NCI-H460 (cell line): ENCODE data around the gene HIVEP2. TPM values are rescaled to one million over a fixed set of nuclear protein-coding genes. Genes with fewer than 3 reads are reported as not detected.

Source experiments
- DNase-seq: peaks from one replicate; pipeline ENCODE4 v3.0.0-alpha.2; 2016; ENCODE audit warnings: low read depth; ENCODE audit errors: extremely low read depth
- total RNA-seq: library from RNA; depleted of rRNA; stranded (reverse); fragments of >200 nt; shearing (Covaris generic); gene quantifications from 2 replicates; pipeline ENCODE4 v1.2.3, GENCODE V29; 2014

HIVEP2 gene
- total RNA-seq, 1 experiment from 2014 or later, result 2.7 TPM

DNA sequence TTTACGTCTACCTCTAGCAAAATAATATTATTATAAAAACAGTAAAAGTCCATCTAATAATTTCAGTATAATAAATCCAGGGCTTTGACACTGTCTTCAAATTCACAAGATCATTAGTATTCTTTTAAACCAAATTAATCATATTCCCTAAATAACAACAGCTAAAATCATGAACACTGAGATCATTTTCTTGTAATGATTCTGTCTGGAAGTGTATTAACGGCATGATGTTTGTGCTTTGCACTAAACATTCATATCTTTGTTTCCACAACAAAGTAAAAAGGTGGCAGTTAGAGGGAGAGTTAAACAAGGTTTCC is 18.8 kb downstream of the HIVEP2 start:
- no peak for DNase-seq

DNA sequence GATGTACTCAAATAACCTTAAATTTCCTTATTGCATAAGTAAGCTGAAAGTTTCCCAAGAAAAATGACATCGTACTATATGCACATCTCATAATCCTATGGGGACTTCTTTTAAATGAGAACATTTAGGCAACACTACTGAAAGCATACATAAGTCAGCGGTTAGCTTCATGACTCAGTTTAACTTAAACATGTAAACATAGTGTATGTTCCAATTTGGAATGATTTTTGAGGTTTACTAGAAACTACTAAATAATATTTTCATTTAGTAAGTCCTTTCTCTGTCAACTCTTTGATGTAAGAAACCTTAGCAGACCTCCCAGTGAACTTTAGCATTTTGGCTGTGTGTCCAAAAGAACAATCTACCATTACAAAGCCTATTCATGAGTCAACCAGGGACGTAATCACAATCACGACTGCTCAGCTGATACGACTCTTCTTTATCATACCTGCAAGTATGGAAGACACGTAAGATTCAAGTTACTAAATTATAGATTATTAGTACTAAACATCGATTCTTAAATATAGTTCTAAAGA is 19.3 kb downstream of the HIVEP2 start:
- no peak for DNase-seq

DNA sequence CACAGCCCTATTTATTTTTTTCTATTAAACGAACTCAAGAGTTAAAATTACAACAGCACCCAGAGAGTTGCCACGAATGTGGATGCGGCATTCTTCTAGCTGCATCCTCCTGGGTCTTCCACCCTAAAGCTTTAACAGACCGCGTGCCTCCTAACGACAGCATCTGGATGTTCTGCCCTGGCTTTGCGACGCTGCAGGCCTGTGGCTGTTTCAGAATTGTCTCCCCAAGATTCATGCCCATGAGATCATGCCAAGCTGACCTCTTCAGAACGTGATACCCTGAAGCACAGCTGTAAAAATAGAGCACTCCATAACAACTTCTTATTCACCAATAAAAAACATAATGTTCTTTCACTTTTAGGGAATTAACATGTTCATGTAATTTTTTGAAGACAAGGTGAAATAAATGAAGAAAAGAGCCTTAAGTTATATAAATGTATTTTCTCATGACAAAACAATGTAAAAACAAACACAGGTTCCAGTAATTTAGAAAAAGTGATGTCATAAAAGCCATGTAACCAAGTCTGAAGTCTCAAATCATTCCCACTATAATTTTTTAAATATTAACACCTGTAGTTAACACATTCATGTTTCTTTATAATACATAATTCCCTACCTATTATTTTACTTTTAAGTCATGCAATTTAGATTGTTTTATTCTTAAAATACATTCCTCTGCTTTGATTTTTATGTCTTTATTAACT is 26.5 kb downstream of the HIVEP2 start:
- DNase-seq, result no peak

DNA sequence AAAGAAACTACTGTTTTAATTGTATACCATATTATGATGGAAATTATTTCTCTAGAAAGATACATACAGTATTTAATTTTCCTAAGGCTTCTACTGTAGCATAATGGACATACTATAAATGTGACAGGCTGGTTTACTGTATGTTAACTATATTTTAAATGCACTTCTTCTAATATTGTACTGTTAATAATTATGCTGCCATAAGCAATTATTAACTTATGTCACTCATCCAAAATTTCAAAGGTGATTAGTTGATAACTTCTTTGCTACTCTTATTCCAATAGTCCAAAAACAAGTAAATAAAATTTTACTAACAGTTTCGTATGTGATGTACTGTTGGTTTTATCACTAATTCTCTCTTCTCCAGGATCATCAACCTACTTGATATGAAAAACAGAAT is 28.1 kb downstream of the HIVEP2 start:
- DNase-seq, result no peak

DNA sequence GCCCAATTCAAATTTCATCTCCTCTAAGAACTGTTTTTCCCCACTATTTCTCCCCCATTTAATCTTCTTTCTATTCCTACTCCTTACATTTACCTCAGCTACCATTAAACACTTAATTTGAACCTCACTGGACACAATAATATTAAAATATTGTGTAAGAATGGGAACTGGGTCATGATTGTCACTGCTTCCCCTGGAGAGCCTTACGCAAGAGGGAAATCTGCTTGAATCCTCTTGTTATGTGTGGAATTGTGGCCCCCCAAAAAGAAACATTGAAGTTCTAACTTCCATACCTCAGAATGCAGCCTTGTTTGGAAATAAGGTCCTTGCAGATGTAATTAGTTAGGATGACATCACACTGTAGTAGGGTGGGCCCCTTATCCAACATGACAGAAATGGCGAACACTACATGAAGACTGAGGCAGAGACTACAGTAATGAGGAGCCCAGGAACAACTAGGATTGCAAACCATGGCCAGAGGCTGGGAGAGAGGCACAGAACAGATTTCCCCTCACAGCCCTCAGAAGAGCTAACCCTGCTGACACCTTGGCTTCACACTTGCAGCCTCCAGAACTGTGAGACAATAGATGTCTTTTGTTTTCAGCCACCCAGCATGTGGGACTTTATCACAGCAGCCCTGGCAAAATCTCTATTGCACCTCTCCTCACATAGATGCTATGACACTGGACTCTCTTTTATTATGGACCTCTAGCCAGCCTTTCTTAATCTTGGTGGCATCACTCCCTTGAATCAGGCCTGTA is 29.9 kb downstream of the HIVEP2 start:
- no peak for DNase-seq

DNA sequence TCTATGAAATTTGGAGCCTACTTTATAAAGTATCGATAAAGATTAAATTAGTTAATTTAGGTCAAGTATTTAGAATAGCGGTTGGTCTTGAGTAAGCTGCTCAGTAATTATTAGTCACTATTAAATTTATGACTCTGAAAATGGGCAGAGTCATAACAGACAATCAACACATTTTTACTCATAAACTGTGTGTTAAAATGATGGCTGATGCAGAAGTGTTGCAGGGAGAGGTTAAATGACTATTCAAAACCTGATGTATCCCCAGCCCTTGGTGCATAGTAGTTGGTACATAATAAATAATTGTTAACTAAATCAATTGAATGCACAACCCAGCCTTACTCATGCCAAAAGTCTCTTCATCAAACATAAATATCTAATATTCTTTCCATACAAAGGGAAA is 30.6 kb downstream of the HIVEP2 start:
- DNase-seq, result no peak

DNA sequence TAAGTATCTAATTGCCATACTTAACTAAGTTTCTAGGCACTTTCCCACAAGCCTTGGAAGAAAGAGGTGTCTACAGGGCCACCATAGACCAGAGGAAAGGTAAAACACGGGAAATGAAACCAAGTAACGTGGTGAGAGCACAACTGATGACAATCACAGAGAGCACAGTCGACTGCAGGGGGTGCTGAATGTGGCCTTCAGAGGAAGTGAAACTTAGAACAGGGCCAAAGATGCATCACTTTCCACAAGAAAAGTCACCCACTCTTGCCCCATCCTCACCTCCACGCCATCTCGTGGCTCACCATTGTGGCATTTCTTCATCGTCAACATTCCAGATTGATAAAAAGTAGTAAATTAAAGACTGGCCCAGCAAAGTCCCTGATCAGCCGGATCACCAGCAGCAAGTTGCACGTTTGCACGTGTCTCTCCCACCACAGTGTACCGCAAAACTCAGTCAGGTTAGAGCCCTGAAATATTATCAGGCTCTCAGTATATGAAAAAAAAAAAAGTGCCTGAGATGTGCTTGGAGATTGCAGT is 31.4 kb downstream of the HIVEP2 start:
- no peak for DNase-seq

DNA sequence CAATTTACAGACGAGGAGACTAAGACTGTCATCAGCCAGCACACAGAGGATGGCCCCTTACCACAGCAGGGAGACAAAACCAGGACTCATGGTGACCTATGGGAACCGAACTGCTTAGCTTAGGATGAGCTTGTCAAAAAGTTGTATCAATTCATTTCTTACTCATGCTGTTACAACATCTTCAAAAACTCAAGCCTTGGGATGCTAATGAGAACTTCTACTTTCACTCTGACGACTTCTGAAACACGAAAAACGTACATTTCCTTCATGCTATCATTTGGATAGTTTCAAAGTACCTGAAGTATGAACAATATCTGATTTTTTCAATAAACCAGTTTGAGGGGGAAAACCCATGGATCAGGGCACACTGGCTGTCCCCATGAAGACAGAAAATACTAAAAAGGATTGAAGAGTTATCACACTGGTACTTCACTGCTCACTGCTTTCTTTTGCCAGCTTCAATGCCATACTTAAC is 31.9 kb downstream of the HIVEP2 start:
- no peak for DNase-seq

DNA sequence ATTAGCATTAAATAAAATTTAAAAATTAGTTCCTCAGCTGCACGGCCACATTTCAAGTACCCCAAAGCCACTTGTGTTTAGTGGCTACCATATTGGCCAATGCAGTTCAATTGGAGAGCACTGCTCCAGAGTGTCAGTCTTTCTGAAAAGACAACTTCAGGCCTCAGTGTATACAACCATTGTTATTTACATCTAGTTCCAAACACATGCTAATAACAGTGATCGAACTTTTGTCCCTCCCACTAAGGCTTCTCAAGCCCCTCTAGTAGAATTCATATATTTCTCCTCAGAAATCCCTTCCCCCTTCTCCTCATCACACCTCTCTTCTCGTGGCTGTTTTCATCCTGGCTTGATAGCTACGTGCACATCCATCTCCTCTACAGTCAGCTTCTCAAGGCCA is 32.9 kb downstream of the HIVEP2 start:
- no peak for DNase-seq

DNA sequence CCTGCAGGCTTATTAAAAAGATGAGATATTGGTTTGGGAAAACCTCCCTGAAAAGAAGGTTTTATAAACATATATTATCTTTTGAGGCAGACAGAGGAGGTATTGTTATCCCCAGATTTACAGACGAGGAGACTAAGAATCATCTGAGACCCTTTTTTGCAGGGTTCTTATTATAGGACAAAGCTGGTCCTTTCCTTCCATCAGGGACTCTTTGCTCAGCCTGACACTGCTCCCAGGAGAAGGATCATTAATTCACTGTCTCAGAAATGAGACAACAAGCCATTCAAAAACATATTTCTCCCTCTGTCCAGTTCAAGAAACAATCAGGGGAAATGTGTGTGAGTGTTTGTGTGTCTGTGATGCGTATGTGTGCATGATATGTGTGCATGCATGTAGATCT is 33.5 kb downstream of the HIVEP2 start:
- no peak for DNase-seq

DNA sequence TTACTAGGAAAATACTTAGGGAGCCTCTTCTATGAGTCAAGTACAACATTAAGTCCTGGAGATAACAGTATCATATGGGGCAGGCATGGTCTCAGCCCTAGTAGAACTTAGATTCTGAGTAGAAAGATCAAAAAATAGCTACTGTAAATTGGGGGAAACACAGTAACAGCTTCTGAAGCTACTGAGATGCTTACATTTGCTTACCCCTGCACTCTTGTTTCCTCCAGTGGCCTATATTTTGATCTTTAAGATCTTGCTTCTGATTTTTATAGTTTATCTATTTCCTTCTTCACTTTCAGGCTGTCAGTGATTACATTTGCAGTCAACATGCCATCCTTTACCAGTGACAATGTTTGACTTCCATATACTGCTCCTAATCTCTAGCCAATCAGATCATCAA is 35.3 kb downstream of the HIVEP2 start:
- DNase-seq, result no peak

DNA sequence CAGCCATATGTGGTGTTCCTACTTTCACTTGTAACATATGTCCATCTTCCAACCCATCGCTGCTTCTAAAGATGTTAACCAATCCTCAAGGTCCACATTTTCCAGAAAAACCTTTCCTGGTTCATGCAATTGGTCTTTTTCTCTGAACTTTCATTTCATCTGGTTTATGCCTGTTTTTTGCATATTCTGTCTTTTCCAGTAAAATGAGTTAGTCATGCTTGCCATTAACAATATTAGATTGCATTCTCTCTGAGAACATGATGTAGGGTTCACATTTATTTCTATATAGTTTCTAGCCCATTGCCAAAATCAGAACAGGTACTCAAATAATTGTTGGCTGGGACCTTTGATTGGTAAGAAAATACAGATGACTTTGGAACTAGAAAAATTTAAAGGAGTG is 36.7 kb downstream of the HIVEP2 start:
- no peak for DNase-seq

DNA sequence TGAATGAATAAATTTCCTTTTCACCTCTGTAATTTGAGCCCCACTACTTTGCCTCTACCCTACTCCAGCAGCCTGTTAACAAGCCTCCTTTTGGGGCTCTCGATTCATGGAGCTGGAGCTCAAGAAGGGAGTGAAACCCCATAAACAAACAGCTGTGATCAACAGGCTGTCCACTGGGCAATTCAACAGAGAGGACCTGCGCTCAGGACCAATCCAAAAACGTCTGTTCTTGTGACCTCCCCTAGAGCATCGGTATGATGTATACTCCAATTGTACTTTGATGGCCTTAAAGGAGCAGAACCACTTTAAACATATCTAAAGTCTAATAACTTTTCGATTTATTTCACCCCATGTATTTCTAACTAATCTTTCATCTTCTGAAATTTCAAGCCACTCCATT is 37.4 kb downstream of the HIVEP2 start:
- no peak for DNase-seq

DNA sequence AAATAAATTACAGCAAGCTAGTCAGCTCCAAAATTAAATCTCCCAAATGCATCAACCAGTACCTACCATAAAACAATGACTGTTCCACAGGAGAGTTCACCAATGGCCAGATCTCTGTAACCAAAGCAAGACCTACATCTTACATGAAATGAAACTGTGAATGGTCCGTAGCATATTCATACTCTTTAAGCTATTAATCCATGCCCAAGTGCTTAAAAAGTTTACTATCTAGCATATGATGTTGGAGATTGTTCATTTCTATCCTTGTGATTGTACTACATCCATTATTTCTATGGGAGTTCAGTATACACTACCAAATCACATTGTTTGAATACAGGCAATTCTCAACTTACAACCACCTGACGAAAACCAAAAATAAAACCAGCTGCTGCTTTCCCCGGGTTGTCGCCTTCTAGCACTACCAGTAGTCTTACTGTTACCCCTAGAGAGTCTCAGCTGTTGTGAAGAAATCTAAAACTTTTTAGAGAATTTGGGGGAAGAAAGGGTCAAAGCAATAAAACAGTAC is 38.0 kb downstream of the HIVEP2 start:
- DNase-seq, result no peak

DNA sequence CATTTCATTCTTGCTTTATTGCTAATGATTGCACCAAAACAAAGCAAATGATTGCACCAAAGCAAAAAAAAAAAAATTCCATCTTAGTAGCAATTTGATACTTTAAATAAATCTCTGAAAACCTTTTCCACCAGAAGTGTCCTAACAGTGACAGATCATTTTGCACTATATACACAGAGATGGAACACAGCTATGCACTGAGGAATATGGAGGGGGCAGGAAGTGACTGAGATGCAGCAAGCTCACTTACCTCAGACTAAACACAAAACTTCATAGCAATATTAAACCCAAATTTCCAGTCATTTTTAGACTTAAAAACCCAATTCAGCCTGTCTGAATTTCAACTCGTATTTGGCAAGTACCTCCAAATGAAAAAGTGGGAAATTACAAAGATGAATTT is 41.2 kb downstream of the HIVEP2 start:
- no peak for DNase-seq

DNA sequence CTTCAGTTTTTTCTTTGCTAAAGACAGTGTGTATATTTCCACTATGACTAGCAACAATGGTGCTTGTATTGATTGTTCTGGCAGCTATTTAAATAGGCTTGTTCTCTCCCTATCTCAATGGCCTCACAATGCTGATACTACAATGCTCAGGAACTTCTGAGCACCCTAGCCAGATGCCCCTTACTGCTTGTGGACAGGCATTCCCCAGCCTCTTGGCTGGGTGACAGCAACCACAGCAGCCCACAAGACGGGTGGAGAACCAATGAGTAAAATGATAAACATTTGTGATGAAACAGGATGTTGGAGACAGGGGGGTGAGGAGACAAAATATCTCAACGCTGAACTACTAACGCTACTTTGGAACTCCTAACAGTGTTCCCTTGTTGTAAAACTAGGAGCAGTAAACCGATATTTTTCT is 42.3 kb downstream of the HIVEP2 start:
- DNase-seq, result peak; percentile 62

DNA sequence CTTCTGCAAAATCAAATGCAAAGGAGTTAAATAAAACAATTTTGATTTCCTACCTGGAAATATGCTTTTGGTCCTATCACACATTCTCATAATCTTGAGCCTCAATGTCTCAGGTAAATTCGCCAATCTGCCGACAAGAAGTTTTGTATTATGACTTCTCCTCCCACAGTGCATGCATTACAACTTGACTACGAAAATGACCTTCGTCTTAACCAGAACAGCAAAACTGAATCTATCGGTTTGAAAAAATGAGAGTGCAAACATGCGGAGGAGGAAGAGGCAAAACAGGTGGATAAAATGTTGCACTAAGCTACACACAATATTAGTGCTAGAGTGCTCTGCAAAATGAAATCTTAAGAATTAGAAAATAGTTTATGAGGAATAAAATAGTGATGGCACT is 43.4 kb downstream of the HIVEP2 start:
- no peak for DNase-seq

DNA sequence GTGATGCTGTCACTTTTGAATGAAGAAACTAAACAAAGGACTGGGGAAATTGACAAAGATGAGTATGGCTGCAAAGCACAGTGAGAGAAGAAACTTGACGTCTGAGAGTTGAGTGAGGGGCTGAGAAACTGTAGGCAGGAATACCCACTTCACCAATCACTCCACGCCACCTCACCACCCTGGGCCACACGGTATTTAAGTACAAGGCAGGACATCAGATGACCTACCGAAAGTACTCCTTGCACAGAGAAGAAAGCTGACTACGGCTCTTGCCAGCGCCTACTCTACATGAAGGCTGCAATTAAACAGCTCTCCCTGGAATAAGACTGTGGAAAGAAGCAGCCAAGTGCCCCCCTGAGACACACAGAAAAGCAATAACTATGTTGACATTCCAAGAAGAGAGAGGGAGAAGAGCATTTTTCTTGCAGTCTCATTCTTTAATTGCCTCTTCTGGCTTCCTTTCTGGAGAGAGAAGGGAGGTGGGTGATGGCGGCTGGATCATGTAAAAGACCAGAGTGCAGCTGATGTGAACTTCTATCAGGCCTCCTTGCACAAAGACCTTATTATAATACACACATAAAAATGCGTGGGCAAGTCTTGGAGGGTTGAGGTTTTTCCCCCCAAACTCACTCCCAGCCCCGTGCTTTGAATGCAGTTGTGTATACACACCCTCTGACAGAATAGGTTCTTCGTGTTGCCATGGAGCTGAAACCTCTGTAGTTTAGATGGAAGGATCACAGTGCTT is 44.6 kb downstream of the HIVEP2 start:
- DNase-seq, result no peak

DNA sequence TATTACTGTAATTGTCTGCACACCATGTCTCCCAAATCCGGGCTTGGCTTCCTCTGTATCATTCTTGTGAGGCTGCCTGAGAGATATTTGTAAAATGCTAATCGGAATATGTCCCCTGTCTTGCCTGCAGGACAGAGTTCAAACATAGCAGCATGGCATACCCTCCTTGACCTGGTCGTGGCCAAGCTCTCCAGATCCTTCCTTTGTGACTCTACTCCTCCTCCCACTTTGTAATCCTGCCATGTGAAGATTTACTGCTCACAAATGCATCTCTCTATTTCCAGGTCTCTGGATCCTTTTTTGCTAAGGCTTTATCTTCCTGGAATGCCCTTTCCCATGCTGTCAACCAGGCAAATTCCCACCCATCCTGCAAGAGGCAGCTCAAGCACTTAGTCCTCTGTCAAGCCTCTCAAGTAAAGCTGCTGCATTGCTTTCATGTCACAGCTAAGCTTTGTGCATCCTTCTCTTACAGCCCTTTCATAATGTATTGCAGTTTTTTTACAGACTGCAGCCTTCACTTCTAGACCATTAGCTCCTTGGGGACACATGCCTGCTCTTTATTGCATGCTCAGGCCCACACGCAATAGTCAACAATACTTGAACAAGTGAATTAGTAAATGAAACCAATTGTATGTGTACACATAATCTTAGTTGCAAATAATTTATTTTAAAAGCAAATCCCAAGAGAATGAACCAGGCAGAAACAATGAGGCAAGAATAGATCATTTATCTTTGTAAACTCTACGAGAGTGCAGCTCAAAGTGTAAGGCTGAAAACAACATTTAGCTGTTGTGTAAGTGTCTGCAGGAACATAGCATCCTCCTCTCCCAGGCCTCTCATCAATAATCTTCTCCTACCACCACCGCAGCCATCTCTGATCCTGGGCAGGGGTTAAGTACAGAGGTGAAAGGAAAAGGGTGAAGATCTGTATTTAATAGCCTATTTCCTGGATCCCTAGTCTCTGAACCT is 45.8 kb downstream of the HIVEP2 start:
- DNase-seq, result no peak

DNA sequence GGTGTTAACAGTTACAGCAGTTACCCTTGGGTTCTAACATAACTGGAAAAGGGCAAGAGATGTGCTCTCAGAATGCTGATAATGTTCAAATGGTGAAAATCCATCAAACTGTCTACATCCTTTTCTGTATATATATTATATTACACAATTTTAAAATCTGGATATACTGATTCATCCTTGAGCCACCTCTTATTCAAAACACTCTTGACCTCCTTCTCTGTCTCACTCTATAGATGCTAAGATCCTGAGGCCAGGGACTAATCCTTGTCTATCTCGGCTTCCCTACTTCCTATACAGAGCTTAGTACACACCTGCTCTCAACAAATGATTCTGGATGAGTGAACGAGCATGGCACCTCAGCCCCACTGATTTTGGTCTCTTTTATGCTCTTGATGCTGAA is 47.3 kb downstream of the HIVEP2 start:
- no peak for DNase-seq
